AG09309 (cell line): ENCODE measurements around the gene FBLIM1.

ENCODE experiments used
- DNase-seq: peaks from one replicate; pipeline ENCODE4 v3.0.0-alpha.2; 2010; ENCODE audit warnings: low read depth
- H3K4me3 ChIP-seq: 2 replicates; pipeline ENCODE4 v1.5.1; 2011; ENCODE audit warnings: mild to moderate bottlenecking, low read depth, low read length, moderate library complexity; ENCODE audit not compliant: control insufficient read depth
- TF ChIP-seq, protein P1 (sequence below): IDR thresholded peaks from 2 replicates; pipeline ENCODE4 v1.5.1; 2011; ENCODE audit warnings: mild to moderate bottlenecking, low read depth, low read length, inconsistent platforms; ENCODE audit not compliant: insufficient read depth, control insufficient read depth; ENCODE audit errors: missing control alignments

Gene FBLIM1

DNA sequence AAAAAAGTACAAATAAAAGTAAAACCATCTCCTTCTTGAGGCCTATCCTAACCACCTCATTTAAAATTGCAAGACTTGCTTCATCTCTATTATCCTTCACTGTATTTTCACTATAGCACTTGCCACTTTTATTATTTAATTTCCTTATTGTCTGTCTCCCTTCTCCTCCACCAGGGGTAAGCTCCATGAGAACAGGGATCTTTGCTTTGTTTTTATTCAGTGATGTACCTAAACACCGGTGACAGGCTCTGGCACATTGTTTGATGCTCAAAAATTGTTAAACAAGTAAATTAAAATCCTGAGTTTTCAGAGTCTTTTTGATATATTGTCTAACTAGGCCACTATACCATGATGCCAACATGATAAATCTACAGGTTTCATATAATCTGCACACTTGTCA lies 71.7 kb downstream of the FBLIM1 start:
- H3K4me3 ChIP-seq, result no peak overlapping the region
- no peak for DNase-seq
- TF ChIP-seq, protein P1, sequence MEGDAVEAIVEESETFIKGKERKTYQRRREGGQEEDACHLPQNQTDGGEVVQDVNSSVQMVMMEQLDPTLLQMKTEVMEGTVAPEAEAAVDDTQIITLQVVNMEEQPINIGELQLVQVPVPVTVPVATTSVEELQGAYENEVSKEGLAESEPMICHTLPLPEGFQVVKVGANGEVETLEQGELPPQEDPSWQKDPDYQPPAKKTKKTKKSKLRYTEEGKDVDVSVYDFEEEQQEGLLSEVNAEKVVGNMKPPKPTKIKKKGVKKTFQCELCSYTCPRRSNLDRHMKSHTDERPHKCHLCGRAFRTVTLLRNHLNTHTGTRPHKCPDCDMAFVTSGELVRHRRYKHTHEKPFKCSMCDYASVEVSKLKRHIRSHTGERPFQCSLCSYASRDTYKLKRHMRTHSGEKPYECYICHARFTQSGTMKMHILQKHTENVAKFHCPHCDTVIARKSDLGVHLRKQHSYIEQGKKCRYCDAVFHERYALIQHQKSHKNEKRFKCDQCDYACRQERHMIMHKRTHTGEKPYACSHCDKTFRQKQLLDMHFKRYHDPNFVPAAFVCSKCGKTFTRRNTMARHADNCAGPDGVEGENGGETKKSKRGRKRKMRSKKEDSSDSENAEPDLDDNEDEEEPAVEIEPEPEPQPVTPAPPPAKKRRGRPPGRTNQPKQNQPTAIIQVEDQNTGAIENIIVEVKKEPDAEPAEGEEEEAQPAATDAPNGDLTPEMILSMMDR, result no peak

DNA sequence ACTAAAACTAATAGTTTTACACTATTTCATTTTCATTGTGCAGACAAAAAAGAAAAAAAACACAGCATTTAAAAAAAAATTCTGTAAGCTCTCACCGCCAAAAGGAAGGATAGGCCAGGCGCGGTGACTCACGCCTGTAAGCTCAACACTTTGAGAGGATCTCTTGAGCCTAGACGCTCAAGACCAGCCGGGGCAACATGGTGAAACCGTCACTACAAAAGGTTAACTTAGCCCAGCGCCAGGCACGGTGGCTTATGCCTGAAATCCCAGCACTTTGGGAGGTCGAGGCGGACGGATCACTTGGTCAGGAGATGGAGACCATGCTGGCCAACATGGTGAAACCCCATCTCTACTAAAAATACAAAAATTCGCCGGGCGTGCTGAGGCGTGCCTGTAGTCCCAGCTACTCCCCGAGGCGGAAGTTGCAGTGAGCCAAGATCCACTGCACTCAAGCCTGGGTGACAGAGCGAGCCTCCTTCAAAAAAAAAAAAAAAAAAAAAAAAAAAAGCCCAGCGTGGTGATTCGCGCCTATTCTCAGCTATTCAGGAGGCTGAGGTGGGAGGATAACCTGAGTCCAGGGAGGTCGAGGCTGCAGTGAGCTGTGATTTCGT lies 74.6 kb downstream of the FBLIM1 start:
- no peak for DNase-seq
- H3K4me3 ChIP-seq, result peak overlapping the region; percentile 75
- TF ChIP-seq, protein P1, result no peak

DNA sequence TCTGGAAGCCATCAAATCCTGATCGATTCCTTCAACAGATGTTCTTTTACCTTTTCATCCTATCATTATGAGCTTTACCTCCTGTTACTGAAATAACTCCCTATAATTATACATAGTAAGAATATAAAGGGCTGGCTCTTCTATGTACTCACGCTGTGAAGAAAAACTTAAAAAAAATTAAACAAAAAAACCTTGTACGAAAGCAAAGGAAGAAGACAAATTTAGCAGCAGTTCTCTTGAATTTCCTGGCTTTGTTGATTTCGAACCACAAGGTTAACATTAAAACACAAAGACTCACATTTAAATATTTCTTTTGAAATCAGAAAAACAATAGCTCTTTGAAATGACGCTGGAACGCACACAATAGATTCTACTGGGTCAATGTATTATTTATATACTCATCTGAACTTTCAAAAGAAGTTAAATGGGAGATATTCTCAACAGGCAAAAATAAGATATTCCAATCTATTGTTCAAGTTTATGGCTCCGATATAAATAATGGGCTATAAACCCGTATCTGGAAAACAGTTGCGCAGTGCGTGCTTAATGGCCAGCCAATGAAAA lies 75.3 kb downstream of the FBLIM1 start:
- DNase-seq, result peak; percentile 81

DNA sequence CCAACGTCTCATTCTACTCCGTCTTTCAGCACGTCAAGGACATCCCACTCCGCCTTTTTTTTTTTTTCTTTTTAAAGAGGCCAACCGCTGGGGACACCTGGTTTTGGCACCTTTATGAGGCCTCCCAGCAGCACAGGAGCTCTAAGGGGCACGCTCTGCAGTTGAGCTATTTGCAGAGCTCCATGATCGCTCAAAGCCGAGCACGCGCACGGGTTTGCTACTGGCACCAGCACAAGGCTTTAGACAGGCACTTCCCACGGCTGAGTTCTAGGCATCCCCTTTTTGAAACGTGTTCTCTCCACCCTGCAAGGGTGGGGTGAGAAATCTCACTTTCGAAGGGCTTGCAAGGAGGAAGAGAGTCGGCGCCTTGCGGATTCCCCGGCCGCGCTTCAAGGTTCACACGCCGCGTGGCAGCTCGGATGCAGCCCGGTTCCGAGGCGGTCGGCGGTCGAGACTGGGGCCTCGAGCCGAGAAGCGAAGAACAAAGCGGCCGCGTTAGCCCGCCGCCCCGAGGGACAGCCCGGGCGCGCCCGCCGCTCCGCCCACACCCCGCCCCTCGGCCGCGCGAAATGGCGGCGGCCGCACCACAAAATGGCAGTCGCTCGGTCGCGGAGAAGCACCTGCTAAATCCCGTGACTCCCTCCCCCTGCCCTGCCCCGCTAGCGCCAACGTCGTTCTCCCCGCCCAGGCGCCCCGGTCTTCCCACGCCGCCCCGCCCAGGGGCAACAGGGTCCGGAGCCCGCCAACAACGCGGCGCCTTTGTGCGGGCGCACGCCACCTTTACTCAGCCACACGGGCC lies 76.0 kb downstream of the FBLIM1 start:
- H3K4me3 ChIP-seq, result peak overlapping the region; percentile 75
- TF ChIP-seq, protein P1, result no peak
- no peak for DNase-seq

More for the DNA sequence above, 75.3 kb downstream of the FBLIM1 start:
- TF ChIP-seq, protein P1, result no peak
- peak overlapping the region; percentile 75 for H3K4me3 ChIP-seq

DNA sequence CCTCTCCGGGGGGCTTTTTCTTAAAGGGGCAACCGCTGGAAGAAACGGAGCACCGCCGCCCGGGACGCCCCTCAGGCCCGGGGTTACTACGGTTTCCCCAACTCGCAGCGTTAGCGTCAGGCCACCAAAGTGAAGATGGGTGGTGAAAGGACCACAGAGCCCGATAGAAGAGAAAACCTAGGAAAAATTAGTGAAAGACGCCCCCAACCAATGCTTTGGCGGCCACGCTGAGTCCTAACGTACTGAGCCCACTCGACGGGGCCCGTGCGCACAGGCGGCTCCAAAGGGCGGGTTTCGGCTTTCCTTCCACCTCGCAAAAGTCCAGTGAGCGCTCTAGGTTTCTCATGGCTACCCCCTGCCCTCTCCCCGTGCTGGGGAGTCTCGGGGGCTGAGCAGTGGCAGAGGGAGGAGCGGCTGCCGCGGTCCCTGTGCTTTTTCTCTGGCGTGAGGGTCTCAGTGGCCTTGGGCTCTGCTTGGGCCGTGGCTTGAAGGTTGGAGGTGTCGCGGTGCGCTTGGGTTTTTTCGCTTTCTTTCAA lies 76.7 kb downstream of the FBLIM1 start:
- TF ChIP-seq, protein P1, result no peak
- DNase-seq, result no peak
- peak overlapping the region; percentile 75 for H3K4me3 ChIP-seq

DNA sequence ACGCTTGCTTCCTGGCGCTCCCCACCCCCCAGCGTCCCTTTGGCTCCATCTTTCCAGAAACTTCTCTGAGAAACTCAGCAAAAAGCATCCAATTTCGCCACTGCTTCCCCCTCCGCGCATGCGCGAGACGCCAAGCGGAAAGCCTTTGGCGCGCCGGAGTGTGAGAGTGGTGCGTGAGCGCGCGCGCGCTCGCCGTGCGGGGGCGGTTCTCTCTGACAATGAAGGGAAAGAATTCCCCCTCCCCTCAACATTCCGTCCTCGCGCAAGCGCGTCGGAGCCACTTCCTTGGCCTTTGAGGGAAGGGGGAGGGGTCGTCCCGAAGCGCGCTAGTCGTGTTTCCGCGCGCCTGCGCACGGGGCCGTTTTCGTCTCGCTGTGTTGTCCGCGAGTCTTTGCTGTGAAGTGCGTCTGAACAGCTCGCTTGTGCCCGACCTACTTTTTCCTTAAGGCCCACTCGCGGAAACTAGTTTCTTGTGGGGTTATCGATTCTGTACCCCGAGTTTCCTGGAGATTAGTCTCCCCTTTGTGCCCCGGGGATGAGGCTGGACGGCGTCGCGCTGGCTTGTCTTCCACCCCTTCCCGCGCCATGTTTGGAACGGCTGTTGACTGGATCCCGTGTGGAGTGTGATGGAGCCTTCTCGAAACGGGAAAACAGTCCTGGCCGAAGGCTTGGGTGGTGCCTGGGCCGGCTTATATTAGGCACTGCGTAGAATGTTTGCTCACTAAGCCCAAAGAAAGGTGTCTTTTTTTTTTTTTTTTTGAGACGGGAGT lies 77.3 kb downstream of the FBLIM1 start:
- peak overlapping the region; percentile 75 for H3K4me3 ChIP-seq
- TF ChIP-seq, protein P1, result no peak
- peak; percentile 95 for DNase-seq
